Measurements from ENCODE around the gene CD320.

DNA sequence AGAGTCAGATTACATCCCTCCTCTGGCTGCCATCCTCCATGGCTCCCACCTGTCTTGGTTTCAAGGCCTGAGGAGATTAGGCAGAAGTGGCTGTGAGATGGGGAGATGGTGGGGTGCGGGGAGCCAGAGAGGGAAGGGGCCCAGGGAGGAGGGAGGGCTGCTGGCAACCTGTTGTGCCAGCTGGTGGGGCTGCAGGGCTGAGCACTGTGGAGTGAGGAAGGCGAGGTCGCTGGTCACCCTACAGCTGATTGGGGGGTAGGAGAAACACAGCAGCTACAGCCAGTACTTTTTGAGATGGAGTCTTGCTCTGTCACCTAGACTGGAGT is 48.3 kb downstream of the CD320 start:
- no peak for TF ChIP-seq MZF1 (tag by site-specific recombination; IDR thresholded peaks at IDR 0.05; ENCODE audit: borderline replicate concordance)
- no peak for TF ChIP-seq ZNF558 (tag by site-specific recombination; IDR thresholded peaks at IDR 0.05)
- no peak for TF ChIP-seq CTCF (tag by site-specific recombination; IDR thresholded peaks at IDR 0.05)
- no peak for TF ChIP-seq TCF7L2 (IDR thresholded peaks at IDR 0.05; ENCODE audit: borderline replicate concordance, low read depth, low read length)
- TF ChIP-seq ZNF426 (tag by site-specific recombination; IDR thresholded peaks at IDR 0.05), result no peak
- TF ChIP-seq ZNF138 (tag by site-specific recombination; IDR thresholded peaks at IDR 0.05; ENCODE audit: borderline replicate concordance), result no peak
- TF ChIP-seq GLIS2 (tag by site-specific recombination; IDR thresholded peaks at IDR 0.05), result no peak
- TF ChIP-seq GLI4 (tag by site-specific recombination; IDR thresholded peaks at IDR 0.05), result no peak
